Stimulated activated effector memory CD8-positive, alpha-beta T cell treated with anti-CD3 and anti-CD28 coated beads, Interleukin-12 subunit alpha, Interleukin-12 subunit beta, amount 100 ng/mL, for 72 hours (primary cell): ENCODE data around the gene SIPA1.
A peak's percentile ranks its signal among the peaks of the same experiment; 100 is the strongest.

Source experiments
- ATAC-seq: fragments of 150-1000 bp; cut with Tn5 transposase; 2 replicates; pipeline ENCODE4 v1.10.0; 2021
- DNase-seq, 2 donors: peaks; one replicate each; pipeline ENCODE4 v3.0.0; 2021 to 2022; ENCODE audit warnings: low spot score in 2 of 2
- H3K27ac Mint-ChIP-seq: one replicate; pipeline ENCODE4 v1.8.0; 2022; ENCODE audit warnings: mild to moderate bottlenecking, mixed read lengths
- H3K36me3 Mint-ChIP-seq: one replicate; pipeline ENCODE4 v1.8.0; 2022; ENCODE audit warnings: mild to moderate bottlenecking, mixed read lengths
- H3K4me1 Mint-ChIP-seq: one replicate; pipeline ENCODE4 v1.8.0; 2022; ENCODE audit warnings: mixed read lengths
- H3K4me3 Mint-ChIP-seq: one replicate; pipeline ENCODE4 v1.8.0; 2022; ENCODE audit warnings: mild to moderate bottlenecking, mixed read lengths
- H3K9me3 Mint-ChIP-seq: one replicate; pipeline ENCODE4 v1.8.0; 2022; ENCODE audit warnings: mixed read lengths

Gene SIPA1

DNA sequence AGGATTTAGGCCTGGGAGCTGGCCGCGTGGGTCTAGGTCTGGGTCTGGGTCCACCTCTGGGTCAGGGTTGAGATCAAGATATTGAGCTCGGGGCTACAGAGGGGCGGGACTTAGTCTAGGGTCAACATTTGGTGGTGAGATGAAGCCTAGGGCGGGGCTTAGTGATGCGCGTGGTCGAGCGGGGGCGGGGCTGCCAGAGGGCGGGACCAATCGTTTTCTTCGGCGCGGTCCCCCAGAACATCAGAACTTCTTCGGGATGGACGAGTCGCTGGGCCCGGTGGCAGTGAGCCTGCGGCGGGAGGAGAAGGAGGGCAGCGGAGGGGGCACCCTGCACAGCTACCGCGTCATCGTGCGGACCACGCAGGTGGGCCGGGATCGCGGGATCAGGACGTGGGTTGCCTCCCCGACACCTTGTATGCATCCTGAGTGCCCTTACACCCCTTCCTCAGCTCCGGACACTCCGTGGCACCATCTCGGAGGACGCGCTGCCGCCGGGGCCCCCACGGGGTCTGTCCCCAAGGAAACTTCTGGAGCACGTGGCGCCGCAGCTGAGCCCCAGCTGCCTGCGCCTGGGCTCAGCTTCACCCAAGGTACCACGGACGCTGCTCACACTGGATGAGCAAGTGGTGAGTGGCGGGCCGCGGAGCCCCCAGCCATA is 4.2 kb downstream of the SIPA1 start:
- Mint-ChIP-seq H3K4me1 (peaks cover 58% of the 10 kb centered on the region), H3K27ac (peak overlapping the region; percentile 96), H3K36me3 (peaks cover 78% of the 10 kb centered on the region), H3K9me3 (no peaks in the 10 kb centered on the region), H3K4me3 (peak overlapping the region; percentile 94)
- DNase-seq = no peak
- no peak for ATAC-seq

DNA sequence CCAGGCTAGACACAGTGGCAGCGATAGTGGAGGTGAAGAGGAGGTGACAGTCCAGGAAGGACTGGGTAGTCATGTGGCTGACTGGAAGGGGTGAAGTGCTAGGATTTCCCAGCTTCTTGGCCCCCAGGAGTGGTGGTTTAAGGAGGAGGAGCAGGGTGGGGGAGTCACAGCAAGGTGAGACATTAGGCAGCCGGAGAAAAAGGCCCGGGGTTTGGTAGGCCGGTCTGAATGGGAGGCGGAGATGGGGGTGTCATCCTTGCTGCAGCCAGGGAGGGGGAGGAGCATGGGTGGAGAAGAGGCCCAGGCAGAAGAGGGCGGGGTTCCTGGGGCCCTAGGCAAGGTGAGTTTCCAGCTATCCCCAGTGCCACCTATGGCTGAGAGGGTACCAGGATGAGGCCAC is 6.1 kb downstream of the SIPA1 start:
- ATAC-seq (no peak), DNase-seq (no peak)
- Mint-ChIP-seq H3K27ac (peak overlapping the region; percentile 90), H3K9me3 (no peaks in the 10 kb centered on the region), H3K4me3 (no peak overlapping the region), H3K36me3 (peaks cover 79% of the 10 kb centered on the region), H3K4me1 (peaks cover 46% of the 10 kb centered on the region)

DNA sequence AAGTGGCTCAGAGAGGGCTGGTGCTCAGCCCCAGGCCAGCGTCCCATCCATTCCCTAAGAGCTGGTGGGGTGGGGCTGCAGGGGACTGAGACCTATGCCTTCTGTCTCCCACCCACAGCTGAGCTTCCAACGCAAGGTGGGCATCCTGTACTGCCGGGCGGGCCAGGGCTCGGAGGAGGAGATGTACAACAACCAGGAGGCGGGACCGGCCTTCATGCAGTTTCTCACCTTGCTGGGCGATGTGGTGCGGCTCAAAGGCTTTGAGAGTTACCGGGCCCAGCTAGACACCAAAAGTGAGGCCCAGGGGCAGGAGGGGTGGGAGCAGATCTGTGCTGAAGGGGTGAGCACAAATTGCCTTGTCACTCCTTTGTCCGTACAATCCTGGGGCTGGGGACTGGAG is 6.9 kb downstream of the SIPA1 start:
- Mint-ChIP-seq H3K4me1 (peaks cover 37% of the 10 kb centered on the region), H3K9me3 (no peaks in the 10 kb centered on the region), H3K36me3 (peaks cover 85% of the 10 kb centered on the region), H3K27ac (peak overlapping the region; percentile 90), H3K4me3 (no peak overlapping the region)
- DNase-seq = no peak
- no peak for ATAC-seq

DNA sequence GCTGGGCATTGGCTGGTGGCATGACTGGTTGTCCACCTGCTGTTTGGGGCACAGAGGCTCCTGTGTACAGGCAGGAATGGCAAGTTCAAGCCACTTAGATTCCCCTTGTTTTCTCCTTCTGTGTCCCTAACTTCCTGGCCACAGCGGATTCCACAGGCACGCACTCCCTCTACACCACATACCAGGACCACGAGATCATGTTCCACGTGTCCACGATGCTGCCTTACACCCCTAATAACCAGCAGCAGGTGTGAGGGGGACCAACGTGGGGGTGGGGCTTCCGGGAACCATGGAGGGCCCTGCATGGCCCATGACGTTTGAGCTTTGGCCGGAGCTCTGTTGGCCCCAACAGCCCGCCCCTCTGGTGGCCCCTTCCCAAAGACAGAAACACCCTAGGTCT is 7.8 kb downstream of the SIPA1 start:
- H3K9me3 Mint-ChIP-seq = no peaks in the 10 kb centered on the region
- peaks cover 33% of the 10 kb centered on the region for H3K4me1 Mint-ChIP-seq
- DNase-seq (no peak), ATAC-seq (no peak)
- no peak overlapping the region for H3K4me3 Mint-ChIP-seq
- peak overlapping the region; percentile 90 for H3K27ac Mint-ChIP-seq
- H3K36me3 Mint-ChIP-seq = peaks cover 86% of the 10 kb centered on the region

DNA sequence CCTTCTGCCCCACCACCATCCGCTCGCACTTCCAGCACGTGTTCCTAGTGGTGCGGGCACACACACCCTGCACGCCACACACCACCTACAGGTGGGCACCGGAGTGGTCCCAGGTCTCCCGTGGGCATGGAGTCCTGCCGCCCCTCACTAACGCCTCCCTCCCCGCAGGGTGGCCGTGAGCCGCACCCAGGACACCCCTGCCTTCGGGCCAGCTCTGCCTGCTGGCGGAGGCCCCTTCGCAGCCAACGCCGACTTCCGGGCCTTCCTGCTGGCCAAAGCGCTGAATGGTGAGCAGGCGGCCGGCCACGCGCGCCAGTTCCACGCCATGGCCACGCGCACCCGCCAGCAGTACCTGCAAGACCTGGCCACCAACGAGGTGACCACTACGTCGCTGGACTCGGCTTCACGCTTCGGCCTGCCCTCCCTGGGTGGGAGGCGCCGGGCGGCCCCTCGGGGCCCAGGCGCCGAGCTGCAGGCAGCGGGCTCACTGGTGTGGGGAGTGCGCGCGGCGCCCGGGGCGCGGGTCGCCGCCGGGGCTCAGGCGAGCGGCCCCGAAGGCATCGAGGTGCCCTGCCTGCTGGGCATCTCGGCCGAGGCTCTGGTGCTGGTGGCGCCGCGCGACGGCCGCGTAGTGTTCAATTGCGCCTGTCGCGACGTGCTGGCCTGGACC is 8.5 kb downstream of the SIPA1 start:
- no peak overlapping the region for H3K4me3 Mint-ChIP-seq
- no peak overlapping the region for H3K27ac Mint-ChIP-seq
- H3K9me3 Mint-ChIP-seq = no peaks in the 10 kb centered on the region

DNA sequence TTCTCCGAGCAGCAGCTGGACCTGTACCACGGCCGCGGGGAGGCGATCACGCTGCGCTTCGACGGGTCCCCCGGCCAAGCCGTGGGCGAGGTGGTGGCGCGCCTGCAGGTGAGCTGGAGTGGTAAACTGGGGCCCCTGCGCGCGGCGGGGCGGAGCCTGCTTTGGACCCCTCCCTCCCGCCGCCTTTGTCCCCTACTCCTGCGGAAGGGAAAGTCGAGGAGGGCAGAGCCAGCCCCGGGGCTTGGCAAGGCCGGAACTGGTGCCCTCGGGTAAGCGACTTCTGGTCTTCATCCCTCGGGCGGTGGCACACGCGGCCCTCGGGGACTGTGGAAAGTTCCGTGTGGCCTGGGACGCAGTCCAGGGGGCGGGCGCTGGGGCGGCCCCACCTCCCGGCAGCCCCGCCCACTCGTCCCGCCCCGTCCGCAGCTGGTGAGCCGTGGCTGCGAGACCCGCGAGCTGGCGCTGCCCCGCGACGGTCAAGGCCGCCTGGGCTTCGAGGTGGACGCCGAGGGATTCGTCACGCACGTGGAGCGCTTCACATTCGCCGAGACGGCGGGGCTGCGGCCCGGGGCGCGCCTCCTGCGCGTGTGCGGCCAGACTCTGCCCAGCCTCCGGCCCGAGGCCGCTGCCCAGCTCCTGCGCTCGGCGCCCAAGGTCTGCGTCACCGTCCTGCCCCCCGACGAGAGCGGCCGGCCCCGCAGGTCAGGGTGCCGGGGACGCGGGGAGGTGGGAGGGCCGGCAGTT is 9.2 kb downstream of the SIPA1 start:
- H3K4me3 Mint-ChIP-seq = no peak overlapping the region
- H3K9me3 Mint-ChIP-seq = no peaks in the 10 kb centered on the region
- no peak for DNase-seq
- H3K4me1 Mint-ChIP-seq = peaks cover 34% of the 10 kb centered on the region
- no peak for ATAC-seq
- H3K36me3 Mint-ChIP-seq = peaks cover 89% of the 10 kb centered on the region
- H3K27ac Mint-ChIP-seq = peak overlapping the region; percentile 63

More for the DNA sequence above, 8.5 kb downstream of the SIPA1 start:
- DNase-seq (no peak), ATAC-seq (no peak)
- peaks cover 89% of the 10 kb centered on the region for H3K36me3 Mint-ChIP-seq
- peaks cover 34% of the 10 kb centered on the region for H3K4me1 Mint-ChIP-seq

DNA sequence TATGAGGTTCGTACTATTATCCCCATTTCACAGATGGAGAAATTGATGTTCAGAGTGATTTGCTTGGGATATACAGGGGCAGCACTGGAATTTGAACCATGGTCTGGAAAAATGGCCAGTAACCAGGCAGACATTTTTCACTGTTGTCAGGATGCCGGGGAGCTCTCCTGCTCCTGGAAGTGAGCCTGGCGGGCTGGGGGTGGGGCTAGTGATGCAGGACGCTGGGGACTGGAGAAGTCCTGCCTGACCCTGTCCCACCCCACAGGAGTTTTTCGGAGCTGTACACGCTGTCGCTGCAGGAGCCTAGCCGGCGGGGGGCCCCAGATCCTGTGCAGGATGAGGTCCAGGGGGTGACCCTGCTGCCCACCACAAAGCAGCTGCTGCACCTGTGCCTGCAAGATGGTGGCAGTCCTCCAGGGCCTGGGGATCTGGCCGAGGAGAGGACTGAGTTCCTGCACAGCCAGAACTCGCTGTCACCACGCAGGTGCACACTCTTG is 11.1 kb downstream of the SIPA1 start:
- Mint-ChIP-seq H3K27ac (no peak overlapping the region), H3K36me3 (peaks cover 89% of the 10 kb centered on the region), H3K9me3 (no peaks in the 10 kb centered on the region), H3K4me3 (no peak overlapping the region), H3K4me1 (peaks cover 43% of the 10 kb centered on the region)
- ATAC-seq (no peak), DNase-seq (no peak)

DNA sequence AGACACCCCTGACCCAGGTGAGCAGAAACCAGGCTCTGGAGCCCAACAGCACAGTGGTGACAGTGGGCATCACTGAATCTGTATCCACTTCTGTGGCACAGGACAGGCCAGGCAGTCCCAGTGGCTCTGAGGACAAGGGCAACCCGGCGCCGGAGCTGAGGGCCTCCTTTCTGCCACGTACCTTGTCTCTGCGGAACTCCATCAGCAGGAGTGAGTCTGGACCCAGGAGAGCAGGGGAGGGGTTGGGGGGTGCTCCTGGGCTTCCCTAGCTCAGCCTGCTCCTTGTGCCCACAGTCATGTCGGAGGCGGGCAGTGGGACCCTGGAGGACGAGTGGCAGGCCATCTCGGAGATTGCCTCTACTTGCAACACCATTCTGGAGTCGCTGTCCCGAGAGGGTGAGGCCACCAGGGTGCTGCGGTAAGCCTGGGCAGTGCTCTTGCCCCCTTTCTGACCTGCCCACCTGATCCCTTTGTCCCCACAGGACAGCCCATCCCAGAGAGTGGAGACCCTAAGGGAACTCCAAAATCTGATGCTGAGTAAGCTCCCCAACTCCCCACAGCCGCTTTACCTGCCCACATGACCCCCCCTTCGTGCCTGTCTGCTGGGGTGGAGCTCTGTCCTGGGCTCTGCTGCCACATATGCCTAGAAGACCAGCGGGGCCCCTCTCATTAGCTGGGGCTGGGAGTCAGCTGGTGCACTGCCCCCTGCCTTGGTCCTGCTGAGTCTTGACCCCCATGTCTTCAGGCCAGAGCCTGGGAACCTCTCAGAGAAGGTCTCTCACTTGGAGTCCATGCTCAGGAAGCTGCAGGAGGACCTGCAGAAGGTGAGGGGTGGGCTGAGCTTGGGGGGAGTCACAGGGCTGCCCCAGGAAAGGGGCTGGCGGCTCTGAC is 12.0 kb downstream of the SIPA1 start:
- Mint-ChIP-seq H3K27ac (peak overlapping the region; percentile 92), H3K4me3 (no peak overlapping the region)

DNA sequence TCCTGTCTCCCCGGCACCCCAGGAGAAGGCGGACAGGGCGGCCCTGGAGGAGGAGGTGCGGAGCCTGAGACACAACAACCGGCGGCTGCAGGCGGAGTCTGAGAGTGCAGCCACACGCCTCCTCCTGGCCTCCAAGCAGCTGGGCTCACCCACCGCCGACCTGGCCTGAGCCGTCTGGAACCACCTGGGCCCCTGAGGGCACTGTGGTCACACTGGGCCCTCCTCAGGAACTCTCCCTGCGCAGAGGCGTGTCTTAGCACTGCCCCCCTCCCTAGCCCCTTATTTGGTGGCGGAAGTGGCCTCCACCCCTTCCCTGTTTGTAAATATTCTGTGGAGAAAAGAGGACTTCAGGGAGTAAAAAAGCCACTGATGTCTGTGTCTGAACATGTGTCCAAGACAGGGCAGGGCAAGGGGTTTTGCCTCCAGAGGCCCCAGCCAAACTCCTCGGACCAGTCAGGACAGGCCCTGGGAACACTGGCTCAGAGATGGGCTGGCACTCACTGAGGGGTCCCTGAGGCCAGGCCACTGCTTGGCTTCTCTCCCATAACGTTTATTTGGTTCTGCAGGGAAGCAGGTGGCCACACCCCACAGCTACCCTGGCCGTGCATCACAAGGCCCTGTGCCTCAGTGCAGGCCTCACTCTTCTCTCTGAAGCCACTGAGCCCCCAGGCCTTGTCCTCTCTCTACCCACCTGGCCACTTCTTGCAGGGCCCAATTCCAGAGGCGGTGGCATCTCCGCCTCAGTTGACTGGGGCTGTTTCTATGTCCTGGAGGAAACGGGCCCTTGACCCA is 12.8 kb downstream of the SIPA1 start:
- H3K27ac Mint-ChIP-seq = peak overlapping the region; percentile 92
- peak overlapping the region; percentile 74 for H3K4me3 Mint-ChIP-seq
- no peak for ATAC-seq

More for the DNA sequence above, 12.0 kb downstream of the SIPA1 start:
- no peak for DNase-seq
- peaks cover 40% of the 10 kb centered on the region for H3K4me1 Mint-ChIP-seq
- ATAC-seq = no peak
- no peaks in the 10 kb centered on the region for H3K9me3 Mint-ChIP-seq
- peaks cover 89% of the 10 kb centered on the region for H3K36me3 Mint-ChIP-seq

DNA sequence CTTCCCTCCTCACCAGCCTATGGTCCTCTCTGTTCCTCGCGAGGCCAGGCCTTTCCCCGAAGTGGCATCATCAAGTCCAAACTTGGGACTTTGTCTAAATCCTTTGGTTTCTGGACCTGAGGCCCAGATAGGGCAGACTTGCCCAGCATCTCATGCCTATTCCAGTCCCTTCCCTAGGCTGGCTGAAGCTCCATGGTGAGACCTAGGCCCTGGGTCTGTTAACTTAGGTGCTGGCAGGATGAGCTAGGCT is 13.4 kb downstream of the SIPA1 start:
- Mint-ChIP-seq H3K9me3 (no peaks in the 10 kb centered on the region), H3K4me3 (peak overlapping the region; percentile 74), H3K36me3 (peaks cover 89% of the 10 kb centered on the region), H3K4me1 (peaks cover 54% of the 10 kb centered on the region), H3K27ac (peak overlapping the region; percentile 92)
- DNase-seq = no peak
- ATAC-seq = no peak

More for the DNA sequence above, 12.8 kb downstream of the SIPA1 start:
- no peak for DNase-seq
- peaks cover 49% of the 10 kb centered on the region for H3K4me1 Mint-ChIP-seq
- H3K36me3 Mint-ChIP-seq = peaks cover 89% of the 10 kb centered on the region
- H3K9me3 Mint-ChIP-seq = no peaks in the 10 kb centered on the region

DNA sequence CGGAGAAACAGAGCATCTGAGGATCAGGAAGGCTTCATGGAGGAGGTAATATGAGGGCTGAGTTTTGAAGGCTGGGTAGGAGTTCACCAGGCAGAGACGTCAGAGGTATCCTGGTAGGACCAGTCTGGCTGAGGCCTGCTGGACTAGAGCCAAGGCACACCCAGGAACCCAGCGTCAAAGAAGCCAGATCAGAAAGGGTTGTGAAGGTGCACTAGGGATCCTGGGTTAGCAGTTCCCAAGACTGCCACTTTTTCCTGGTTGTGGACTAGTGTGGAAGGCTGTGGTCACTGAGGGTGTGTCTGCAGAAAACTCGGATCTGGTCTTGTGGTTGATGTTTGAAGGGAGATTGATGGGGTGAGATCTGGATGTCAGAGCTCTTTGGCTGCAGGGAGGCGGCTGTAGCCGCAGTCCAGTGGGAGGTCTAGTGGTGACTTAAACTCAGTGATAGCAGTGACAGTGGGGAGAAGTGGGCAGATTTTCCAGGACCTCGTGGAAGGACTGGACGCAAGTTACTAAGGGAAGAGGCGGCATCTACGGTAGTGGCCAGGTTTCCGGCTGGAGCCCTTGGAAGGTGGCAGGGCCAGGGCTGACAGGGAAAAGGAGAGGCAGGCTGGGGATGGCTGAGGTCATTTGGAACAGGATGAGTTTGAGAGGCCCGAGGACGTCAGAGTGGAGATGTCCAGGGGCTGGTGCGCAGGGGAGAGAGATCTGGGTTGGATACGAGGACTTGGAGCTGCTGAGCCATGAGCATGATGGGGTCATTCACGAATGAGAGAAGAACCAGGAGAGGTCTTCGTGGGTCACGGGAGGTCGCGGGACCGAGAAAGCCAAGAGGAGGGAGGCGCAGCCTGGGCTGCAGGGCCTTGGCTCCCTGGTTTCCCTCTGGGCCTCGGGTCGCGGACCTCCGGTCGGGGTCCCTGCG is 13.9 kb downstream of the SIPA1 start:
- H3K27ac Mint-ChIP-seq = peak overlapping the region; percentile 92
- ATAC-seq = peak; percentile 22
- peaks cover 95% of the 10 kb centered on the region for H3K36me3 Mint-ChIP-seq
- peak overlapping the region; percentile 74 for H3K4me3 Mint-ChIP-seq
- DNase-seq = peak in 1 of 2 donors; percentile 30
- H3K4me1 Mint-ChIP-seq = peaks cover 60% of the 10 kb centered on the region
- H3K9me3 Mint-ChIP-seq = no peaks in the 10 kb centered on the region

DNA sequence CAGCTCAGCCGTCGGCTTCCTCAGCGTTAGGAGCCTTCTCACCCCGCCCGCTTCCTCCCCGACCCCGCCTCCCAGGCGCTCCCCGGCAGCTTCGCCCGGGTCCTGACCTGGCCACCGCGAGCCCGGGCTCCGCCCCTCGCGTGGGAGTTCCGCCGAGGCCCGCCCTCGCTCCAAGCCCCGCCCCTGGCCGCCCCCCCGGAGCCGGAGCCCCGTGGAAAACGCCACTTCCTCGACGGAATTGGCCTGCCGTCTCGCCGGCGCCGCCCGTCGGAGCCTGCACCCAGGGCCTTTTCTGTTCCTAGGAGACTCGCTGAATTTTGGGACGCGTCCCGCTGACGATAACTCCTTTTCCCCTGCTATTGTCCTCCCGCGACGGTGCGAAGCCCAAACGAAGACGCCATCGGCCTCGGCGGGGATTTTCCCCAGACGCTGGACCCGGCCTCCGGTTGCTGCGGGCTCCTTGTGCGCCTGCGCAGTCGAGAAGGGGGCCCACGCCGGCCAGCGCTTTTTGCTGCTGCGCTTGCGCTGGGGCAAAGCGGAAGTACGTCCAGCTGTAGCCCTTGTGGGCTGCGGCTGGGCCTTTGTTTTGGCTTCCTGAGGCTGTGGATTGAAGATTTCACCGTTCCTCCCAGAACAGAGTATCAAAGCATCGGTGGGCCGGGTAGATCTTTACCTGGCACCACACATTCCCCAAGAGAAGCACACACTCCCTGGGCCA is 14.8 kb downstream of the SIPA1 start:
- Mint-ChIP-seq H3K27ac (peak overlapping the region; percentile 92), H3K9me3 (no peaks in the 10 kb centered on the region), H3K4me3 (peak overlapping the region; percentile 74), H3K36me3 (peaks cover 100% of the 10 kb centered on the region), H3K4me1 (peaks cover 68% of the 10 kb centered on the region)
- peak; percentile 98 to 99 for DNase-seq
- ATAC-seq = peak; percentile 90
